A549 (cell line): Measurements from ENCODE around the gene FBXW5. TPM values are rescaled to one million over a fixed set of nuclear protein-coding genes. Genes with fewer than 3 reads are reported as not detected.

Experiments
- ATAC-seq, 2 experiments: fragments of 200-7000 bp in 1 of 2; fragments of >200 bp in 1 of 2; cut with Nextera tagmentation in 1 of 2; cut with Tn5 transposase in 1 of 2; 3 replicates each; pipeline versions ENCODE4 v1.8.0 to v1.9.1; 2018 to 2020; ENCODE audit warnings: mild to moderate bottlenecking in 1 of 2, moderate library complexity in 1 of 2
- CTCF ChIA-PET: fragments of 300-600 bp; sonication (Branson Sonifier 250); formaldehyde crosslinking; extraction: SDS; loops from one replicate; lab custom pipeline; 2021; ENCODE audit warnings: antibody characterized with exemption, inconsistent platforms; lab: Yijun Ruan, JAX
- POLR2A ChIA-PET: fragments of 350-600 bp; formaldehyde crosslinking; extraction: SDS; loops from one replicate; lab custom pipeline; 2021; ENCODE audit warnings: antibody characterized with exemption, inconsistent platforms; lab: Yijun Ruan, JAX
- DNase-seq, 2 experiments: peaks; one replicate each; pipeline versions ENCODE4 v3.0.0 to v3.0.0-alpha.2; 2011 to 2016; ENCODE audit warnings: low read depth in 1 of 2, low spot score in 1 of 2
- FAIRE-seq: peaks from 2 replicates; lab custom pipeline; 2011; peaks lifted over from hg19 to GRCh38; lab: Jason Lieb, UNC
- H3K27ac ChIP-seq, 2 experiments: fragments of >200 bp; sonication (Bioruptor Twin); formaldehyde crosslinking; 3 replicates each; pipeline ENCODE4 v1.5.1; 2016 to 2017
- H3K4me1 ChIP-seq: fragments of >200 bp; sonication (Bioruptor Twin); formaldehyde crosslinking; 3 replicates; pipeline ENCODE4 v1.6.1; 2016
- H3K4me2 ChIP-seq: fragments of >200 bp; sonication (Bioruptor Twin); formaldehyde crosslinking; 3 replicates; pipeline ENCODE4 v1.6.1; 2016
- H3K4me3 ChIP-seq: fragments of >200 bp; sonication (Bioruptor Twin); formaldehyde crosslinking; 3 replicates; pipeline ENCODE4 v1.5.1; 2016
- H3K9me3 ChIP-seq: fragments of >200 bp; sonication (Bioruptor Twin); formaldehyde crosslinking; 3 replicates; pipeline ENCODE4 v1.6.1; 2016
- CBX2 ChIP-seq: fragments of 200-600 bp; sonication (generic); IDR thresholded peaks from 2 replicates; pipeline ENCODE4 v1.6.1; 2016; ENCODE audit warnings: low read depth, mild to moderate bottlenecking, borderline replicate concordance
- EHF ChIP-seq: fragments of 250-450 bp; sonication (Bioruptor Pico); IDR thresholded peaks from 2 replicates; pipeline ENCODE4 v1.5.0; 2020; ENCODE audit warnings: mild to moderate bottlenecking
- ELK1 ChIP-seq: fragments of 150-350 bp; IDR thresholded peaks from 2 replicates; pipeline ENCODE4 v1.6.1; 2014; ENCODE audit warnings: low read depth, mild to moderate bottlenecking, low read length
- EP300 ChIP-seq, 2 experiments: fragments of >200 bp; sonication (Bioruptor Twin); formaldehyde crosslinking; IDR thresholded peaks; 2 replicates in 1 of 2; 3 replicates in 1 of 2; pipeline ENCODE4 v1.6.1; 2016 to 2017
- FOSB ChIP-seq: fragments of 250-450 bp; sonication (Bioruptor Pico); IDR thresholded peaks from 2 replicates; pipeline ENCODE4 v1.5.0; 2020; ENCODE audit warnings: mild to moderate bottlenecking, moderate library complexity
- HDAC2 ChIP-seq: fragments of 200-600 bp; sonication (generic); IDR thresholded peaks from 2 replicates; pipeline ENCODE4 v1.6.1; 2016
- HES2 ChIP-seq: fragments of >200 bp; sonication (Bioruptor Twin); formaldehyde crosslinking; IDR thresholded peaks from 2 replicates; pipeline ENCODE4 v1.6.1; 2016
- HEYL ChIP-seq: fragments of 250-450 bp; sonication (Bioruptor Pico); IDR thresholded peaks from 2 replicates; pipeline ENCODE4 v1.8.0; 2021; ENCODE audit warnings: mild to moderate bottlenecking, moderate library complexity
- HOXA7 ChIP-seq: fragments of 250-450 bp; sonication (Bioruptor Pico); IDR thresholded peaks from 2 replicates; pipeline ENCODE4 v1.5.0; 2020; ENCODE audit warnings: mild to moderate bottlenecking, moderate library complexity
- HOXB5 ChIP-seq: fragments of 250-450 bp; sonication (Bioruptor Pico); IDR thresholded peaks from 2 replicates; pipeline ENCODE4 v1.5.0; 2020; ENCODE audit warnings: mild to moderate bottlenecking, moderate library complexity
- JUN ChIP-seq, 2 experiments: fragments of >200 bp; sonication (Bioruptor Twin); formaldehyde crosslinking; IDR thresholded peaks; 2 replicates in 1 of 2; 3 replicates in 1 of 2; pipeline ENCODE4 v1.6.1; 2016 to 2017
- JUNB ChIP-seq: fragments of >200 bp; sonication (Bioruptor Twin); formaldehyde crosslinking; IDR thresholded peaks from 2 replicates; pipeline ENCODE4 v1.6.1; 2016
- KDM5A ChIP-seq: fragments of 200-600 bp; sonication (generic); IDR thresholded peaks from 2 replicates; pipeline ENCODE4 v1.6.1; 2016; ENCODE audit warnings: antibody characterized with exemption, mild to moderate bottlenecking
- MAFK ChIP-seq: fragments of 450-650 bp; IDR thresholded peaks from 2 replicates; pipeline ENCODE4 v1.6.1; 2014; ENCODE audit not compliant: partially characterized antibody
- NFE2L2 ChIP-seq: fragments of 150-350 bp; conservative IDR thresholded peaks from 2 replicates; pipeline ENCODE4 v1.6.1; 2014; ENCODE audit warnings: low read length
- NR3C1 ChIP-seq: fragments of >200 bp; sonication (Bioruptor Twin); formaldehyde crosslinking; IDR thresholded peaks from 3 replicates; pipeline ENCODE4 v1.6.1; 2017
- PHF8 ChIP-seq: fragments of 200-600 bp; sonication (generic); IDR thresholded peaks from 2 replicates; pipeline ENCODE4 v1.6.1; 2016; ENCODE audit warnings: low read depth, mild to moderate bottlenecking, antibody characterized with exemption, moderate library complexity, borderline replicate concordance
- POLR2A ChIP-seq: IDR thresholded peaks from 2 replicates; pipeline ENCODE4 v1.6.1; 2012; ENCODE audit warnings: mild to moderate bottlenecking, low read length
- POLR2AphosphoS2 ChIP-seq: conservative IDR thresholded peaks from 2 replicates; pipeline ENCODE4 v1.6.1; 2012; ENCODE audit warnings: low read length, improper control_type of control experiment, inconsistent platforms
- RAD21 ChIP-seq, 2 experiments: fragments of >200 bp in 1 of 2; sonication (Bioruptor Twin) in 1 of 2; formaldehyde crosslinking in 1 of 2; IDR thresholded peaks in 1 of 2; conservative IDR thresholded peaks in 1 of 2; 2 replicates in 1 of 2; 3 replicates in 1 of 2; pipeline ENCODE4 v1.6.1; 2012 to 2018; ENCODE audit warnings: inconsistent platforms in 1 of 2
- RARB ChIP-seq: fragments of 250-450 bp; sonication (Bioruptor Pico); IDR thresholded peaks from 2 replicates; pipeline ENCODE4 v1.8.0; 2021; ENCODE audit warnings: mild to moderate bottlenecking, moderate library complexity
- SREBF2 ChIP-seq: fragments of 450-650 bp; IDR thresholded peaks from 2 replicates; pipeline ENCODE4 v1.6.1; 2014; ENCODE audit warnings: mild to moderate bottlenecking, moderate library complexity
- TFCP2L1 ChIP-seq: fragments of 250-450 bp; sonication (Bioruptor Pico); IDR thresholded peaks from 2 replicates; pipeline ENCODE4 v1.5.0; 2021; ENCODE audit warnings: mild to moderate bottlenecking
- TP53 ChIP-seq: fragments of 250-450 bp; sonication (Bioruptor Pico); IDR thresholded peaks from 2 replicates; pipeline ENCODE4 v1.5.0; 2021; ENCODE audit warnings: mild to moderate bottlenecking, moderate library complexity
- USF2 ChIP-seq: fragments of 450-650 bp; IDR thresholded peaks from 2 replicates; pipeline ENCODE4 v1.6.1; 2014; ENCODE audit warnings: antibody characterized with exemption
- ZC3H11A ChIP-seq: fragments of 450-650 bp; IDR thresholded peaks from 2 replicates; pipeline ENCODE4 v1.6.1; 2014; ENCODE audit warnings: antibody characterized with exemption, mild to moderate bottlenecking
- ZFP36 ChIP-seq: fragments of 450-650 bp; IDR thresholded peaks from 2 replicates; pipeline ENCODE4 v1.6.1; 2014; ENCODE audit warnings: borderline replicate concordance; ENCODE audit not compliant: partially characterized antibody
- ZNF302 ChIP-seq: fragments of 250-450 bp; sonication (Bioruptor Pico); IDR thresholded peaks from 2 replicates; pipeline ENCODE4 v1.9.0; 2021; ENCODE audit warnings: inconsistent platforms, mild to moderate bottlenecking, moderate library complexity
- ZSCAN20 ChIP-seq: fragments of 250-450 bp; sonication (Bioruptor Pico); IDR thresholded peaks from 2 replicates; pipeline ENCODE4 v1.8.0; 2022; ENCODE audit warnings: mild to moderate bottlenecking, moderate library complexity
- WGBS: methylation state at CpG from one replicate; pipeline ENCODE4 v1.1.6; 2017; ENCODE audit errors: missing lambda C conversion rate; 5-methylcytosine and 5-hydroxymethylcytosine counted together
- polyA plus RNA-seq, 4 experiments: library from polyadenylated mRNA; depleted of rRNA in 3 of 4; stranded (reverse); fragments of >200 nt; fragmentation: RNase III in 1 of 4; extraction: RNeasy Plus Mini Kit Qiagen cat#74134 plus additional on column Dnase treatment in 1 of 4; gene quantifications; 2 replicates in 3 of 4; 3 replicates in 1 of 4; pipeline ENCODE4 v1.2.3, GENCODE V29; 2011 to 2017
- TF ChIP-seq, protein P1 (sequence below): fragments of 250-450 bp; sonication (Bioruptor Pico); IDR thresholded peaks from 2 replicates; pipeline ENCODE4 v1.5.0; 2020; ENCODE audit warnings: low read depth, mild to moderate bottlenecking, moderate library complexity
- TF ChIP-seq, protein P2 (sequence below): IDR thresholded peaks from 2 replicates; pipeline ENCODE4 v1.6.1; 2012

Gene FBXW5
- polyA plus RNA-seq, 2 of the 4 experiments (the other 2 are of a cell fraction) = 37.5 to 59.5 TPM

- DNase-seq (no peak), ATAC-seq (no peak), FAIRE-seq (no peak)
- no peak overlapping the region for H3K4me2 ChIP-seq
- POLR2A ChIA-PET = interaction anchor here (2.1 kb wide), 1 partner anchor 19 kb away, joined by 7 read pairs; no protein-coding TSS in a partner anchor
- H3K4me3 ChIP-seq = no peak overlapping the region
- H3K9me3 ChIP-seq = no peaks in the 10 kb centered on the region
- peak overlapping the region in 1 of 2 experiments; percentile 35; a peak in 4 of 6 replicates for H3K27ac ChIP-seq
- CTCF ChIA-PET = interaction anchor here (0.6 to 3.0 kb wide), 7 partner anchors 14 to 128 kb away, joined by 3 to 14 read pairs (median 3); partner anchors contain the start of genes C8G and FBXW5
- WGBS = 73% methylated on average over 2 of the region's 11 CpGs
- H3K4me1 ChIP-seq = peaks cover 10% of the 10 kb centered on the region; the same call in 1 of the 3 replicates
- TF ChIP-seq ELK1 (no peak), NFE2L2 (no peak), ZNF302 (no peak), FOSB (no peak), JUN (IDR thresholded peaks at IDR 0.05) (no peak)
- TF ChIP-seq, protein P1, sequence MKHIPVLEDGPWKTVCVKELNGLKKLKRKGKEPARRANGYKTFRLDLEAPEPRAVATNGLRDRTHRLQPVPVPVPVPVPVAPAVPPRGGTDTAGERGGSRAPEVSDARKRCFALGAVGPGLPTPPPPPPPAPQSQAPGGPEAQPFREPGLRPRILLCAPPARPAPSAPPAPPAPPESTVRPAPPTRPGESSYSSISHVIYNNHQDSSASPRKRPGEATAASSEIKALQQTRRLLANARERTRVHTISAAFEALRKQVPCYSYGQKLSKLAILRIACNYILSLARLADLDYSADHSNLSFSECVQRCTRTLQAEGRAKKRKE (CRISPR knock-in tag) = no peak
- TF ChIP-seq, all 56 proteins: peak for 0
Measured at GRCh38 chr9:136921307-136921706, 23.2 kb downstream of the FBXW5 start.

GRCh38 chr9:136920734-136921231, 23.8 kb downstream of the FBXW5 start:
- POLR2A ChIA-PET = interaction anchor here (2.1 kb wide), 1 partner anchor 19 kb away, joined by 7 read pairs; no protein-coding TSS in a partner anchor
- 86% methylated on average over 9 of the region's 14 CpGs for WGBS
- Histone ChIP-seq H3K4me1 (peaks cover 10% of the 10 kb centered on the region; the same call in 1 of the 3 replicates), H3K27ac (peak overlapping the region in 1 of 2 experiments; percentile 38; a peak in 1 of 6 replicates), H3K4me2 (no peak overlapping the region), H3K9me3 (no peaks in the 10 kb centered on the region), H3K4me3 (no peak overlapping the region)
- CTCF ChIA-PET = interaction anchor here (0.6 to 3.0 kb wide), 8 partner anchors 12 to 129 kb away, joined by 3 to 14 read pairs (median 3); partner anchors contain the start of genes C8G and FBXW5
- DNase-seq (no peak), ATAC-seq (no peak), FAIRE-seq (no peak)
- TF ChIP-seq ZFP36 = no peak
- TF ChIP-seq JUN (IDR thresholded peaks at IDR 0.05) = no peak
- no peak for TF ChIP-seq NFE2L2
- no peak for TF ChIP-seq HDAC2
- TF ChIP-seq HEYL = no peak
- TF ChIP-seq POLR2A = no peak
- TF ChIP-seq TFCP2L1 = no peak
- no peak for TF ChIP-seq ZSCAN20
- no peak for TF ChIP-seq FOSB
- no peak for TF ChIP-seq NR3C1
- TF ChIP-seq SREBF2 = no peak
- TF ChIP-seq KDM5A = no peak
- TF ChIP-seq CBX2 = no peak
- TF ChIP-seq ZC3H11A = no peak
- no peak for TF ChIP-seq HOXA7 (CRISPR knock-in tag)
- TF ChIP-seq, protein P2, sequence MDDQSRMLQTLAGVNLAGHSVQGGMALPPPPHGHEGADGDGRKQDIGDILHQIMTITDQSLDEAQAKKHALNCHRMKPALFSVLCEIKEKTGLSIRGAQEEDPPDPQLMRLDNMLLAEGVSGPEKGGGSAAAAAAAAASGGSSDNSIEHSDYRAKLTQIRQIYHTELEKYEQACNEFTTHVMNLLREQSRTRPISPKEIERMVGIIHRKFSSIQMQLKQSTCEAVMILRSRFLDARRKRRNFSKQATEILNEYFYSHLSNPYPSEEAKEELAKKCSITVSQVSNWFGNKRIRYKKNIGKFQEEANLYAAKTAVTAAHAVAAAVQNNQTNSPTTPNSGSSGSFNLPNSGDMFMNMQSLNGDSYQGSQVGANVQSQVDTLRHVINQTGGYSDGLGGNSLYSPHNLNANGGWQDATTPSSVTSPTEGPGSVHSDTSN = no peak
- no peak for TF ChIP-seq MAFK

GRCh38 chr9:136920069-136920468, 24.5 kb downstream of the FBXW5 start:
- no peak overlapping the region for H3K4me2 ChIP-seq
- DNase-seq (no peak), ATAC-seq (no peak), FAIRE-seq (no peak)
- POLR2A ChIA-PET = interaction anchor here (2.1 kb wide), 1 partner anchor 18 kb away, joined by 7 read pairs; no protein-coding TSS in a partner anchor
- CTCF ChIA-PET = interaction anchor here (1.1 to 3.0 kb wide), 9 partner anchors 12 to 38 kb away, joined by 3 to 14 read pairs (median 5); partner anchors contain the start of genes C8G, FBXW5 and TRAF2
- no peak overlapping the region for H3K27ac ChIP-seq
- no peaks in the 10 kb centered on the region for H3K9me3 ChIP-seq
- WGBS = 98% methylated on average over 15 of the region's 15 CpGs
- H3K4me3 ChIP-seq = no peak overlapping the region
- H3K4me1 ChIP-seq = peaks cover 10% of the 10 kb centered on the region; the same call in 1 of the 3 replicates
- TF ChIP-seq ZC3H11A = no peak
- TF ChIP-seq JUNB = no peak
- no peak for TF ChIP-seq EHF (CRISPR knock-in tag)
- TF ChIP-seq MAFK = no peak
- TF ChIP-seq PHF8 = no peak
- TF ChIP-seq FOSB = no peak
- TF ChIP-seq, protein P1 (CRISPR knock-in tag) = no peak
- no peak for TF ChIP-seq POLR2AphosphoS2
- TF ChIP-seq HDAC2 = no peak
- TF ChIP-seq RARB (CRISPR knock-in tag) = no peak
- no peak for TF ChIP-seq USF2
- no peak for TF ChIP-seq HES2
- TF ChIP-seq TP53 (CRISPR knock-in tag) = no peak
- TF ChIP-seq SREBF2 = no peak
- TF ChIP-seq RAD21 (conservative IDR thresholded peaks at IDR 0.05 in 1 of 2, IDR thresholded peaks at IDR 0.05 in 1 of 2) = no peak
- TF ChIP-seq HEYL = no peak
- no peak for TF ChIP-seq HOXB5 (CRISPR knock-in tag)
- TF ChIP-seq EP300 (IDR thresholded peaks at IDR 0.05) = no peak
